GM21423 (cell line): Measurements from ENCODE around the gene POP4.
"Not testable (repeated sequence)": the region's sequence is repeated elsewhere in the genome, so short reads cannot be mapped to it uniquely, and the experiment has no call there.

Source experiments
- ATAC-seq: cut with Tn5 transposase; IDR thresholded peaks from one replicate; pipeline ENCODE4 v1.9.1; 2021; ENCODE audit warnings: mild to moderate bottlenecking, moderate library complexity; ENCODE audit not compliant: unreplicated experiment

The POP4 gene, protein sequence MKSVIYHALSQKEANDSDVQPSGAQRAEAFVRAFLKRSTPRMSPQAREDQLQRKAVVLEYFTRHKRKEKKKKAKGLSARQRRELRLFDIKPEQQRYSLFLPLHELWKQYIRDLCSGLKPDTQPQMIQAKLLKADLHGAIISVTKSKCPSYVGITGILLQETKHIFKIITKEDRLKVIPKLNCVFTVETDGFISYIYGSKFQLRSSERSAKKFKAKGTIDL

DNA sequence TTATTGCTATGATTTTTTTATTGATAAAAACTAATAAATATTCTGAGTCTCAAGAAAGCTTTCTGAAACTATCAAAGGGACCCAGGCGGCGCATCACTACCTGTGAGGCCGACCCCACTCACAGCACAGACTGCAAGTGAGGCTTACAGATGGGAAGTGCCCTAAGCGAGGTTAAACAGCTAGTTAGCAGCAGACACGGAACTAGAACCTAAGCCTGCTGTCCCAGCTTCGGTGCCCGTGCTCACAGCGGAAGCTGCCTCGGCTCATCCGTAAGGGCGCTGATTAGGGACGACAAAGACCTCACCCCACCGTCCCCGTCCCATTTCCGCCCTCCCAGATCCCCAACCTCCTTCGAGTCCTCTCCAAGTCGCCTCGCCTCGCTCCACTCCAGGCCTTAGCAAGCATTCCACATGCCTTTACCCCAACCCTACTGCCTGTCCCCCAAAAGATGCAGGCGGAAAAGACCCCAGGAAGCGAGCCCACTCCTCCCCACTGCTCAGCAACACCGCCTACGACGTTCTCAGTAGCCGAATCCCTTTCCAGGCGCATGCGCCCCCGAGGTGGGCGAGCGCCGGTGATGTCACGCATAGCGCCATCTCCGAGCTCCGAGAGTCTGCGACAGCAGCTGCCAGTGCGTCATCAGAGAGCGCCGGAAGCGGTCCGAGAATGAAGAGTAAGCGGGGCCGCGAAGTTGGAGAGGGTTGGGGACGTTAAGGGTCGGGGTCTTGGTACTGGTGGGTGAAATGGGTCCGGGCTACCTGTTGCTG lies at the start of gene POP4:
Gene POP4, plus strand, starts transcription at position 631 of the 767 bp plus-strand sequence. Its CDS starts 36 bp downstream, at position 667.
- peak; percentile 57 for ATAC-seq

- not testable (repeated sequence) for ATAC-seq
Measured at GRCh38 chr19:29559110-29559509, 47.0 kb upstream of the POP4 start.

GRCh38 chr19:29559743-29560142 lies 46.3 kb upstream of the POP4 start:
- ATAC-seq = no peak

DNA sequence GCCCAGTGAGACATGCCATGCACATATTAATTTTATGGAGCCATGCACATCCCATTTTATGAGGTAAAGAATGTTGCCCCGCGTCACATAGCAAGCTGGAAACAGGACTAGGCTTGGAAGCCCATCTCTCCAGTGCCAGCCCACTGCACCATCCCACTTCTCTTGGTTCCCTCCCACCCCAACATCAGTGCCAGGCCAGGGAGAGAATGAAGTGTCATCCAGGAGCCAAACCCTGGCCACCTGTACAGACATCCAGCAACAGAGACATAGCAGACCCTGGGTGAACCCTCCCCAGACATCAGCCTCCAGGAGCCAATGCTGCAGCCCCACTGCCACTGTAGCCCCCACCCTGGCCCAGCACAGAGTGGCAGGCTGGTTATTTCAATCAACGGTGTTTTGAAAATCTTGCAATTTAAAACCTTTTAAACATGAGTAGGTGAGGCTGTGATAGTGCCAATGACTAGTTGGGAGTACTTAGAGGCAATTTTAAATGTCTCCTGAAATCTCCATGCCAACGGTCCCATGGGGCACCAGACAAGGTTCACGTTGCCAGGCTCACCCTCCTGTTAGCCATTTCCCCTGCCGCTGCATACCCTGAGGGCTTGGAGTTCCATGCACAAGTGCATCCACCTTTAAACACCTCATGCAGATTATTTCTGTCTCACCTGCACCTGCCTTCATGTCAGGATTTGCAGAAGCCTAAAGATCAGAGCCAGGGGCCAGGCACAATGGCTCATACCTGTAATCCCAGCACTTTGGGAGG lies 45.6 kb upstream of the POP4 start:
- ATAC-seq = no peak

DNA sequence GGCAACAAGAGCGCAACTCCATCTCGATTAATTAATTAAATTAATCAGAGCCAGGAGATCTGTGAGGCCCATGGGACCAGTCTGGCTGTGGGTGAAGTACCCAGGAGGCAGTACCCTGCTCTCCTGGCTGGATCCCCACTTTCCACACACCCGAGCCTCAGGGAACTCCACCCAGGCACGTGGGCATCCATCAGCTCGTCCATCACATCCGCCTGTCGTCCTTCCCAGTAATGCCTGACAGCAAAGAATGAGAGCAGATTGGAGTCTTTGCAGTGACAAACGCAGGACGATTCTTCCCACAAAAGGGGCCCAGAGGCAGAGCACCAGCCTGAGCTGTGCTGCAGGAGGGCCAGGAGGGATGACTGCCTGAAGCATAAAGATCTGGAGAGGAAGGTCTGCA lies 44.5 kb upstream of the POP4 start:
- no peak for ATAC-seq

DNA sequence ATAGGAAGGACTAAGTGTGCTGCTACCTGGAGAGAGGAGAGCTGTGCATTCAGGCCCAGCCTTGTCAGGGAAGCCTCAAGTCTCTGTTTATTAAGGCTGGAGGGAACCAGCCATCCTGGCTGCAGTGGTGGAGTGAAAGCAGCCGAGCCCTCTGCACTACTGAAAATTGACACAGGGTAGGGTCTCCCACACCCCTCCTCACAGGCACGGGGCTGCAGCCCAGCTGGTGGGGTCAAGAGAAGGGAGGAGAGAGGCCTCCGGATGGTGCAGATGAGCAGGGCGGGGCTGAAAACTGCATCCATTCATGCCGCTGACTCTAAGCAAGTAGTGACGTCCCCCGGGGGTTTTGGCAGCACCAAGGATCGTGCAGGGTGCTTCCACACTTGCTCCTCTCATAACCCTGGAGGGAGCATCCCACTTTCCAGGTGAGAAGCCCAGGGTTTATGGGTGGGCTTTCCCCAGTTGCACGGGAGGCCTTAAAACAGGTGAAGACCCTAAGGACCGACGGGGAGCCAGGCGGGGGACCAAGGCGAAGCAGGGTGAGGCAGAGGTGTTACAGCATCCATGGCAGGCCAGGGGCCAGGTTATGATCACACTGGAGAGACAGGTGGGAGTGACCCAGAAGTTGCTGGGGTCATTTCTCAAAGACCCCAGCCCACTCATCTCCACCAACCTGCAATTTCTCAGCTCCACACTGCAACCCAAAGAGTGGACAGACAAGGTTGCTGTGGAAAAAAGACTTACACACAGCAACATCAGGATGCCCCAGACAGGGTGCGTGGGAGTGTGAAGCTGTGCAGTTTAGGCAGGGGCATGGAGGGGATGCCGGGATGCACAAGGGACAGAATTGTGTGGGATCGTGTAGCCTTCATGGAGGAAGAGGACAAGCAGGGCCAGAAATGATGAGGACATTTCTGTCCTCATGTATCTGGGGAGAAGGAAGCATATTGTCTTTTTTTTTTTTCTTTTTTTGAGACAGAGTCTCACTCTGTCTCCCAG lies 43.5 kb upstream of the POP4 start:
- ATAC-seq = no peak

GRCh38 chr19:29563486-29564101 lies 42.5 kb upstream of the POP4 start:
- ATAC-seq = no peak

DNA sequence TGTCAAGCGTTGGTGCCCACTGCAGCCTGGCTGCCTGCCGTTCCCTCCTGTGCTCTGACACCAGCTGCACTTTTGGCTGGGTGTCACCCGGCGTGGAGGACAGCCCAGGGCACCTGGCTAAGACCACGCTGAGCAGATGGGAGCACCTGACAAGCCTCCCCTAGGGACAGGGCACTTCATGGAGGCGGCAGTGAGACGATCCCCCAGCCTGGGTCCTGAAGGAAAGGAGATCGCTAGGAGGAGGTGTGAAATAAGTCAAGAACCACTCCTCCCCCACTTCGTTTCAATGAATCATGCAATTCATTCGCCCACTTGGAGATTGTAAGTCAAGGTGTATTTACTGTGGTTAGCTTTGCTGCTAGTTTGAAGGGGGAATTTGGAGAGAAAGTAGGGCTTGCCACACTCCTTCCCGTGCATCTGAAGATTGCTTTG lies 41.5 kb upstream of the POP4 start:
- no peak for ATAC-seq

GRCh38 chr19:29565171-29565570 lies 40.9 kb upstream of the POP4 start:
- no peak for ATAC-seq

DNA sequence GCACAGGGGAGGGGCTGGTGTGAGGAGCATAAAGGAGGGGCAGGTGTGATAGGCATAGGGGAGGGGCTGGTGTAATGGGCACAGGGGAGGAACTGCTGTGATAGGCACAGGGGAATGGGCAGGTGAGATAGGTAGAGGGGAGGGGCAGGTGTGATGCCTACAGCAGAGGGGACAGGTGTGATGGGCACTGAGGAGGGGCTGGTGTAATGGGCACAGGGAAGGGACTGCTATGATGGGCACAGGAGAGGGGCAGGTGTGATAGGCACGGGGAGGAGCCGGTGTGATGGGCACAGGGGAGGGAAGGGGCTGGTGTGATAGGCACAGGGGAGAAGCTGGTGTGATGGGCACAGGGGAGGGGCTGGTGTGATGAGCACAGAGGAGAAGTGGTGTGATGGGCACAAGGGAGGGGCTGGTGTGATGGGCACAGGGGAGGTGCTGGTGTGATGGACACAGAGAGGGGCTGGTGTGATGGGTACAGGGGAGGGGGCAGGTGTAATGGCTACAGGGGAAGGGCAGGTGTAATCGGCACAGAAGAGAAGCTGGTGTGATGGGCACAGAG lies 39.5 kb upstream of the POP4 start:
- ATAC-seq = no peak

DNA sequence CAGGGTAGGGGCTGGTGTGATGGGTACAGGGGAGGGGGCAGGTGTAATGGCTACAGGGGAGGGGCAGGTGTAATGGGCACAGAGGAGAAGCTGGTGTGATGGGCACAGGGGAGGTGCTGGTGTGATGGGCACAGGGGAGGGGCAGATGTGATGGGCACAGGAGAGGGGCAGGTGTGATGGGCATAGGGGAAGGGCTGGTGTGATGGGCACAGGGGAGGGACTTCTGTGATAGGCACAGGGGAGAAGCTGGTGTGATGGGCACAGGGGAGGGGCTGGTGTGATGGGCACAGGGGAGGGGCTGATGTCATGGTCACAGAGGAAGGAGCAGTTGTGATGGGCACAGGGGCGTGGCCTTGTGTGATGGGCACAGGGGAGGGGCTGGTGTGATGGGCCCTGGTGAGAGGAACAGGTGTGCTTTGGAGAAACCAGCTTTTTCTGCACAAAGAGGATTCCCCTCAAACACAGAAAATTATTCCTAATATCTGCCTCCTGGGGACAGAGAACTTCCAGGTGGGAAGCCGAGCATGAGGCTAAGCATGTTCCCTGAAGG lies 38.6 kb upstream of the POP4 start:
- no peak for ATAC-seq

DNA sequence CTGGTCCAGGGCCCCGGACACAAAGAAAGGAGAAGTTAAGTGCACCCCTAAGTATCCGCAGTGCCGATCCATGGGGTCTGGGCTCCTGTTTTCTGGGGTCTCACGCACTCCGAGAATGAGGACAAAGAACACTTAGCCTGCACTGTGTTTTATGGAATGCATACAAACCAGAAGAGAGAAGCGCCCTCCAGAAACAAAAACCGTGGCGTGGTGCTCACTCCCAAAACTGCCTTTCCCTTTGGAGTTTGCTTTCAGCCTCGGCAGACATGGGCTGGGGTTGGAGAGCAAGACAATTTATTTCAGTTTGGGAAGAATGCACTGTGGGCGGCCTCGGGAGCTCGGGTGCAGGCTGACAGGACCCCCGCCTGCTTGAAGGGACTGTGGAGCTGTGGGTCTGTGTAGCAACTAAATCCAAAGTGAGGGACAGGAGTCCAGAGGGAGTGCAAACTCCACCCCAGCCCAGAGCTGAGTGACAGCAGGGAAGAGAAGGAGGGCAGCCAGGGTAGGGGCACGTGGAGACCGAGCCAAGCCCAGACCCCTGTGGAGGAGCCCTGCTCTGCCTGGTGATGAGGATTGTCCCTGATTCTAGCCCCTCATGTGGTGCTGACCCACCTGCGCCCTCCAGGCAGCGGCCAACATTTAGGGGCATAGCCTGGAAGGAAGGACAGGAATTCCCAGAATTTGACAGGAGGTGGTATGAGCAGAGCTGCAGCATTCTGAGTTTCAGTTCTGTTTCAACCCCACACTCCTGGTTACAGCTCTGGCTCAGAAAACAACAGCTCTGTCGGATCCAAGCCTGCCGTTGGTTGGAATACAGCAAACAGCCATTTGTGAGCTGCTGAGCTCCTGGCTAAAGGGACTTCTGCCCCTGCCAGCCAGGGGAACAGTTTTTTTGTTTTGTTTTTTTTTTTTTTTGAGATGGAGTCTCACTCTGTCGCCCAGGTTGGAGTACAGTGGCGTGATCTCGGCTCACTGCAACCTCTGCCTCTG lies 37.8 kb upstream of the POP4 start:
- ATAC-seq = no peak

GRCh38 chr19:29569038-29569911 lies 36.8 kb upstream of the POP4 start:
- no peak for ATAC-seq

DNA sequence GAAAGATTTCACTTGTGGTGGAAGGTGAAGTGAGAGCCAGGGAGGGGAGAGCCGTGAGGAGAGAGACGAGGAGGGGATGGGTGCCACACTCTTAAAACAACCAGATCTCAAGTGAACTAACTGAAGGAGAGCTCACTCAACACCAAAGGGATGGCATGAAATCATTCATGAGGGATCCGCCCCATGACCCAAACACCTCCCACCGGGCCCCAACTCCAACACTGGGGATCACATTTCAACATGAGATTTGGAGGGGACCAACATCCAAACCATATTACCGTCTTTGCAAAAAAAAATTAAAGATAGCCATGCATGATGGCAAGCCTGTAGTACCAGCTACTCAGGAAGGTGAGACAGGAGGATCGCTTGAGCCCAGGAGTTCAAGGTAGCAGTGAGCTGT lies 34.9 kb upstream of the POP4 start:
- ATAC-seq = no peak

GRCh38 chr19:29573486-29573885 lies 32.6 kb upstream of the POP4 start:
- ATAC-seq = no peak

- no peak for ATAC-seq
Measured at GRCh38 chr19:29574510-29574909, 31.6 kb upstream of the POP4 start.

DNA sequence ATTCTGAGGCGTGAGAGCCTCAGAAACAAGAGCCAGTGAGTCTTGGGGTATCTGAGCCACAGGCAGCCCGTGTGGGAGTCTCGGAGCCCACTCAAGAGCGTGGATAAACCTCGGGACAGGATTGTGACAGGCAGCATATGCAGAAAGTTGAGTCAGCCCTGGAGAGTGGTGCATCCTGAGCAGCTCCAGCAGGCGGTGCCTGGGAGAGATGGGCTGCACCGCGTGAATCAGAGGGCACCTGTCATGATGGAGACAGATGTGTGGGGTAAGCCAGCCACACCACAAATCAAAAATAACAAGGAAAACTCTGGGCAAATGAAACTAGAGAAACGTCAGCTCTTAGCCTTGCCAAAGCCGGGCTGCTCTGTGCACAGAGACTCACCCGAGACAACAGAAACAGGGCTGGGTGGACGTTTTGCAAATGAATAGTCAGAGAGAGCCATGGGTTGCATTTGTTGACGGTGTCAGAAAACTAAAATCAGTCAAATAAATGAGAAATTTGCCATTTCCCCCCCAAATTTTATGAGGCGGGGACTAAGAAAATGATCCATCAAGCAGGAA lies 30.0 kb upstream of the POP4 start:
- no peak for ATAC-seq
